ENCODE results near the gene GOLGA8K.
"Not testable (repeated sequence)": the region's sequence is repeated elsewhere in the genome, so short reads cannot be mapped to it uniquely, and the experiment has no call there.

DNA sequence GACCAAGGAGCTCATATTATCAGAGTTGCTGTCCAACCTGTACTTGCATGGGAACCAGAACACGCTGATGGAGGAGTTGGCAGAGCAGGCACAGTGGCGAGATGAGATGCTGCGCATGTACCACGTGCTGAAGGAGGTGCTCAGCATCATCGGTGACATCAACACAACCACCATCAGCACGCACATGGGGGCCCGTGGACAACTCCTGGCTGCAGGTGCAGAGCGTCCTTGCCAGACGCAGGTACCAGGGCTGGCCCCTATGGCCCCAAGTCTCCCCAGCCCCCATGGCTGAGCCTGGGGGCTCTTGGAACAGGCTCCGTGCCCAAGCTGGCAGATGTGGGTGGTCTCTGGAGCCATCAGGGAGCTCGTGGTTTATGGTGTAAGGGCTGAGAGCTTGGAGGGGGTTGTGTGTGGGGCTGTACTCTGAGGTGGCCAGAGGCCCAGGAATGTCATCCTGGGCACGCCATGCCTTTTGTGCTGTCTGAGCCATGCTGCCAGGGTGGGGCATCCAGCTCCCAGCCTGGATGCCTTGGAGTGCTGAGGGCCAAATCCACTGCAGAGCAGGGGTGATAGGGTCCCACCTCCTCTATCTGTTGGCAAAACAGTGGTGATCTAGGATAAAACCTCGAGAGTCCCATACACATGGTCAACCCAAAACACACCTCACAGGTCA, 17.1 kb downstream of the GOLGA8K start:
- TF ChIP-seq EZH2 (IDR thresholded peaks at IDR 0.05); POLR2AphosphoS5 (IDR thresholded peaks at IDR 0.05; ENCODE audit: borderline replicate concordance, low read depth, low read length): not testable (repeated sequence)
